Hematopoietic multipotent progenitor cell treated with erythropoietin and hydrocortisone succinate and interleukin-3 and kit ligand, for 17 days (in vitro differentiated cells): Measurements from ENCODE around the gene CCDC34.
A peak's percentile ranks its signal among the peaks of the same experiment; 100 is the strongest.

Source experiments
- DNase-seq: peaks from one replicate; pipeline ENCODE4 v3.0.0-alpha.2; 2015; ENCODE audit warnings: low spot score

The CCDC34 gene

GRCh38 chr11:27392278-27393114 lies 29.5 kb upstream of the CCDC34 start:
- DNase-seq: peak; percentile 38

GRCh38 chr11:27391331-27392015 lies 28.5 kb upstream of the CCDC34 start:
- DNase-seq: no peak

- peak; percentile 18 for DNase-seq
These were observed 27.6 kb upstream of the CCDC34 start for GRCh38 chr11:27390318-27391295.

- DNase-seq: peak; percentile 29
These were observed 25.9 kb upstream of the CCDC34 start for GRCh38 chr11:27388869-27389268.

- DNase-seq: peak; percentile 67
These were observed 25.0 kb upstream of the CCDC34 start for GRCh38 chr11:27388001-27388400.

- DNase-seq: peak; percentile 35
These were observed 24.3 kb upstream of the CCDC34 start for GRCh38 chr11:27387362-27387761.

- DNase-seq: no peak
These were observed 23.3 kb upstream of the CCDC34 start for GRCh38 chr11:27386181-27386845.

GRCh38 chr11:27385245-27385644 lies 22.2 kb upstream of the CCDC34 start:
- no peak for DNase-seq

- DNase-seq: no peak
These were observed 21.2 kb upstream of the CCDC34 start for GRCh38 chr11:27384227-27384626.

GRCh38 chr11:27383645-27384044 lies 20.6 kb upstream of the CCDC34 start:
- no peak for DNase-seq

- DNase-seq: no peak
These were observed 18.2 kb upstream of the CCDC34 start for GRCh38 chr11:27381238-27381666.

GRCh38 chr11:27380771-27381170 lies 17.8 kb upstream of the CCDC34 start:
- DNase-seq: no peak

GRCh38 chr11:27379449-27379848 lies 16.4 kb upstream of the CCDC34 start:
- no peak for DNase-seq

- DNase-seq: no peak
These were observed 12.4 kb upstream of the CCDC34 start for GRCh38 chr11:27375370-27375769.

GRCh38 chr11:27373856-27374602 lies 11.0 kb upstream of the CCDC34 start:
- no peak for DNase-seq

- DNase-seq: no peak
These were observed 10.4 kb upstream of the CCDC34 start for GRCh38 chr11:27373392-27373791.

- peak; percentile 66 for DNase-seq
These were observed 9.1 kb upstream of the CCDC34 start for GRCh38 chr11:27372164-27372563.

GRCh38 chr11:27371489-27371888 lies 8.5 kb upstream of the CCDC34 start:
- no peak for DNase-seq

- no peak for DNase-seq
These were observed 7.4 kb upstream of the CCDC34 start for GRCh38 chr11:27370374-27370773.

GRCh38 chr11:27367881-27368280 lies 4.9 kb upstream of the CCDC34 start:
- DNase-seq: no peak

GRCh38 chr11:27363576-27364117 lies 632 bp upstream of the CCDC34 start:
- no peak for DNase-seq
